Measurements from ENCODE around the gene PAN2. TPM values are rescaled to one million over a fixed set of nuclear protein-coding genes. Genes with fewer than 3 reads are reported as not detected.

The PAN2 gene
- 10 to 100 TPM in 5 of 6 donors, 1 to 10 TPM in 1; 10.0 to 15.3 (median 13.6) TPM for polyA plus RNA-seq (ENCODE audit: low read depth in 6 of 6)

GRCh38 chr12:56333679-56334489 lies at the start of gene PAN2:
PAN2 (minus strand) TSS chr12:56334000; CDS start chr12:56333094, 906 bp downstream.
- Mint-ChIP-seq H3K27ac (peak within 1 kb of the TSS; percentile 99 to 100 (median 100)), H3K27me3 (no peaks in the 10 kb centered on the region), H3K9me3 (peaks cover 0 to 4% (median 0%) of the 10 kb centered on the region in 7 donors), H3K4me1 (peaks cover 37 to 54% (median 38%) of the 10 kb centered on the region in 3 donors), H3K4me3 (peak within 1 kb of the TSS; percentile 80 to 99 (median 96)), H3K36me3 (peaks cover 0 to 2% of the 10 kb centered on the region in 2 donors)
- peak; percentile 87 to 89 for ATAC-seq (ENCODE audit: low read depth in 2 of 2)
- DNase-seq: peak; percentile 93

GRCh38 chr12:56382611-56383010 lies 48.8 kb upstream of the PAN2 start:
- no peak for DNase-seq
- Mint-ChIP-seq H3K9me3 (peaks cover 0 to 9% (median 4%) of the 10 kb centered on the region in 7 donors), H3K4me3 (no peak overlapping the region), H3K27me3 (no peaks in the 10 kb centered on the region), H3K27ac (no peak overlapping the region), H3K36me3 (no peaks in the 10 kb centered on the region), H3K4me1 (peaks cover 7 to 19% (median 8%) of the 10 kb centered on the region in 3 donors)
- no peak for ATAC-seq (ENCODE audit: low read depth in 2 of 2)

GRCh38 chr12:56377989-56378316 lies 44.2 kb upstream of the PAN2 start:
- no peaks in the 10 kb centered on the region for H3K27me3 Mint-ChIP-seq
- H3K4me1 Mint-ChIP-seq: peaks cover 35 to 64% (median 46%) of the 10 kb centered on the region in 3 donors
- peaks cover 0 to 9% (median 5%) of the 10 kb centered on the region in 7 donors for H3K9me3 Mint-ChIP-seq
- peak overlapping the region; percentile 87 to 98 (median 95) for H3K27ac Mint-ChIP-seq
- peak overlapping the region in 6 of 8 donors; percentile 23 to 90 (median 65) for H3K4me3 Mint-ChIP-seq
- ATAC-seq (ENCODE audit: low read depth in 2 of 2) (no peak), DNase-seq (no peak)
- no peaks in the 10 kb centered on the region for H3K36me3 Mint-ChIP-seq

GRCh38 chr12:56377310-56377988 lies 43.6 kb upstream of the PAN2 start:
- H3K9me3 Mint-ChIP-seq: peaks cover 0 to 9% (median 5%) of the 10 kb centered on the region in 7 donors
- H3K27ac Mint-ChIP-seq: peak overlapping the region; percentile 87 to 98 (median 96)

GRCh38 chr12:56375598-56376434 lies 42.0 kb upstream of the PAN2 start:
- H3K27me3 Mint-ChIP-seq: no peaks in the 10 kb centered on the region
- DNase-seq: peak; percentile 78
- peak overlapping the region; percentile 60 to 90 (median 77) for H3K4me3 Mint-ChIP-seq

More at GRCh38 chr12:56377310-56377988, 43.6 kb upstream of the PAN2 start:
- ATAC-seq (ENCODE audit: low read depth in 2 of 2) (no peak), DNase-seq (no peak)
- Mint-ChIP-seq H3K36me3 (no peaks in the 10 kb centered on the region), H3K27me3 (no peaks in the 10 kb centered on the region), H3K4me3 (peak overlapping the region in 7 of 8 donors; percentile 9 to 90 (median 60)), H3K4me1 (peaks cover 35 to 69% (median 46%) of the 10 kb centered on the region in 3 donors)

GRCh38 chr12:56374726-56375597 lies 41.2 kb upstream of the PAN2 start:
- Mint-ChIP-seq H3K27ac (peak overlapping the region; percentile 87 to 98 (median 96)), H3K9me3 (peaks cover 0 to 9% (median 5%) of the 10 kb centered on the region in 7 donors), H3K4me3 (peak overlapping the region; percentile 56 to 90 (median 77)), H3K27me3 (no peaks in the 10 kb centered on the region), H3K4me1 (peaks cover 37 to 70% (median 46%) of the 10 kb centered on the region in 3 donors), H3K36me3 (no peaks in the 10 kb centered on the region)
- ATAC-seq (ENCODE audit: low read depth in 2 of 2) (peak; percentile 22 to 32), DNase-seq (peak; percentile 19)

More at GRCh38 chr12:56375598-56376434, 42.0 kb upstream of the PAN2 start:
- Mint-ChIP-seq H3K27ac (peak overlapping the region; percentile 87 to 98 (median 96)), H3K36me3 (no peaks in the 10 kb centered on the region), H3K9me3 (peaks cover 0 to 9% (median 5%) of the 10 kb centered on the region in 7 donors), H3K4me1 (peaks cover 35 to 72% (median 46%) of the 10 kb centered on the region in 3 donors)
- ATAC-seq (ENCODE audit: low read depth in 2 of 2): peak; percentile 92 to 94

GRCh38 chr12:56373515-56373914 lies 39.7 kb upstream of the PAN2 start:
- Mint-ChIP-seq H3K9me3 (peaks cover 0 to 9% (median 5%) of the 10 kb centered on the region in 7 donors), H3K27me3 (no peaks in the 10 kb centered on the region), H3K4me1 (peaks cover 39 to 62% (median 46%) of the 10 kb centered on the region in 3 donors), H3K27ac (peak overlapping the region in 5 of 6 donors; percentile 24 to 92 (median 74)), H3K36me3 (no peaks in the 10 kb centered on the region), H3K4me3 (peak overlapping the region in 5 of 8 donors; percentile 13 to 56 (median 43))
- DNase-seq (no peak), ATAC-seq (ENCODE audit: low read depth in 2 of 2) (no peak)

GRCh38 chr12:56366948-56367347 lies 33.1 kb upstream of the PAN2 start:
- no peaks in the 10 kb centered on the region for H3K9me3 Mint-ChIP-seq

GRCh38 chr12:56362130-56363059 lies 28.6 kb upstream of the PAN2 start, which contains the start of gene APOF:
APOF (minus strand) TSS chr12:56362857; CDS start chr12:56362745, 112 bp downstream.
- Mint-ChIP-seq H3K4me3 (peak within 1 kb of the TSS in 7 of 8 donors; percentile 66 to 99 (median 93)), H3K27me3 (no peaks in the 10 kb centered on the region), H3K9me3 (no peaks in the 10 kb centered on the region), H3K36me3 (no peaks in the 10 kb centered on the region), H3K4me1 (peaks cover 23 to 52% (median 27%) of the 10 kb centered on the region in 3 donors), H3K27ac (peak within 1 kb of the TSS in 5 of 6 donors; percentile 22 to 93 (median 62))
- DNase-seq: no peak
- no peak for ATAC-seq (ENCODE audit: low read depth in 2 of 2)

More at GRCh38 chr12:56366948-56367347, 33.1 kb upstream of the PAN2 start:
- no peaks in the 10 kb centered on the region for H3K27me3 Mint-ChIP-seq
- H3K4me3 Mint-ChIP-seq: no peak overlapping the region
- DNase-seq (no peak), ATAC-seq (ENCODE audit: low read depth in 2 of 2) (no peak)
- H3K4me1 Mint-ChIP-seq: peaks cover 0 to 13% (median 4%) of the 10 kb centered on the region in 3 donors
- no peaks in the 10 kb centered on the region for H3K36me3 Mint-ChIP-seq
- no peak overlapping the region for H3K27ac Mint-ChIP-seq

GRCh38 chr12:56361487-56362129 lies 27.8 kb upstream of the PAN2 start:
- DNase-seq (no peak), ATAC-seq (ENCODE audit: low read depth in 2 of 2) (no peak)
- H3K4me3 Mint-ChIP-seq: peak overlapping the region; percentile 86 to 99 (median 98)
- H3K27me3 Mint-ChIP-seq: no peaks in the 10 kb centered on the region
- H3K27ac Mint-ChIP-seq: peak overlapping the region in 5 of 6 donors; percentile 81 to 99 (median 96)
- no peaks in the 10 kb centered on the region for H3K36me3 Mint-ChIP-seq
- no peaks in the 10 kb centered on the region for H3K9me3 Mint-ChIP-seq
- H3K4me1 Mint-ChIP-seq: peaks cover 23 to 54% (median 27%) of the 10 kb centered on the region in 3 donors
